HCT116 (cell line): ENCODE results near the gene KCNMB1. TPM values are rescaled to one million over a fixed set of nuclear protein-coding genes. Genes with fewer than 3 reads are reported as not detected.

Source experiments
- ATAC-seq: fragments of 200-7000 bp; cut with Tn5 transposase; 2 replicates; pipeline ENCODE4 v1.9.1; 2020; ENCODE audit warnings: mild to moderate bottlenecking, moderate library complexity
- BruUV-seq: library from RNA; stranded (reverse); fragments of 400-500 nt; replicated peaks from 2 replicates; lab custom pipeline; 2021; lab: Mats Ljungman, UMichigan
- CTCF ChIA-PET: fragments of 300-600 bp; sonication (Branson Sonifier 250); formaldehyde crosslinking; loops from one replicate; lab custom pipeline; 2021; ENCODE audit warnings: antibody characterized with exemption; lab: Charles Lee
- POLR2A ChIA-PET: fragments of 300-600, 350-600 bp; sonication (Branson Sonifier 250); formaldehyde crosslinking; loops from one replicate; lab custom pipeline; 2021; ENCODE audit warnings: antibody characterized with exemption; lab: Charles Lee
- RAD21 ChIA-PET, 2 experiments: fragments of 300-600 bp; sonication (Branson Sonifier 250); formaldehyde crosslinking; loops; one replicate each; lab custom pipeline; 2023; ENCODE audit warnings: low total read pairs in 2 of 2; ENCODE audit not compliant: uncharacterized antibody in 2 of 2, unreplicated experiment in 2 of 2, low non-redundant PET in 1 of 2; lab: Charles Lee
- DNase-seq: peaks from one replicate; pipeline ENCODE4 v3.0.0-alpha.2; 2010; ENCODE audit warnings: low read depth, low spot score
- H2AFZ ChIP-seq: fragments of 200-600 bp; shearing (Covaris generic), sonication (generic); 2 replicates; pipeline ENCODE4 v1.6.1; 2017; ENCODE audit warnings: low read depth, mixed run types, mixed read lengths, antibody characterized with exemption, low read length; ENCODE audit not compliant: poor library complexity, severe bottlenecking
- H3K27ac ChIP-seq: 2 replicates; pipeline ENCODE4 v1.5.1; 2012; ENCODE audit warnings: low read depth, low read length
- H3K27me3 ChIP-seq: fragments of 200-600 bp; sonication (generic); 2 replicates; pipeline ENCODE4 v1.6.1; 2016; ENCODE audit warnings: mixed run types, low read length, mixed read lengths; ENCODE audit not compliant: insufficient read depth
- H3K36me3 ChIP-seq, 2 experiments: fragments of 200-500 bp in 1 of 2; fragments of 200-600 bp in 1 of 2; sonication (Bioruptor generic) in 1 of 2; sonication (generic) in 1 of 2; 2 replicates each; pipeline versions ENCODE4 v1.5.1 to v1.6.1; 2014 to 2016; ENCODE audit warnings: low read length in 2 of 2, inconsistent platforms in 1 of 2, mixed read lengths in 1 of 2, mixed run types in 1 of 2; ENCODE audit not compliant: insufficient read depth in 2 of 2, control insufficient read depth in 1 of 2
- H3K4me1 ChIP-seq, 2 experiments: fragments of 200-600 bp in 1 of 2; sonication (generic) in 1 of 2; 2 replicates each; pipeline versions ENCODE4 v1.5.1 to v1.6.1; 2012 to 2017; ENCODE audit warnings: low read length in 2 of 2, inconsistent platforms in 1 of 2, mild to moderate bottlenecking in 1 of 2, mixed read lengths in 1 of 2, mixed run types in 1 of 2, moderate library complexity in 1 of 2; ENCODE audit not compliant: insufficient read depth in 2 of 2, control insufficient read depth in 1 of 2
- H3K4me2 ChIP-seq: fragments of 200-600 bp; sonication (generic); 2 replicates; pipeline ENCODE4 v1.6.1; 2017; ENCODE audit warnings: mixed run types, low read length, mixed read lengths
- H3K4me3 ChIP-seq, 2 experiments: fragments of 200-600 bp in 1 of 2; sonication (generic) in 1 of 2; replicated peaks in 1 of 2; 2 replicates each; pipeline ENCODE4 v1.5.1; 2011 to 2016; ENCODE audit warnings: low read length in 2 of 2, control low read depth in 1 of 2, low read depth in 1 of 2, mild to moderate bottlenecking in 1 of 2, mixed read lengths in 1 of 2, mixed run types in 1 of 2
- H3K79me2 ChIP-seq: fragments of 200-600 bp; sonication (generic); 2 replicates; pipeline ENCODE4 v1.6.1; 2017; ENCODE audit warnings: mild to moderate bottlenecking, mixed run types, low read length, moderate library complexity, mixed read lengths; ENCODE audit not compliant: insufficient read depth
- H3K9ac ChIP-seq: fragments of 200-600 bp; sonication (generic); 2 replicates; pipeline ENCODE4 v1.6.1; 2016; ENCODE audit warnings: low read length, mixed read lengths
- H3K9me2 ChIP-seq: fragments of 200-600 bp; sonication (generic), shearing (Covaris generic); 2 replicates; pipeline ENCODE4 v1.6.1; 2017; ENCODE audit warnings: mixed run types, mild to moderate bottlenecking, moderate library complexity; ENCODE audit not compliant: insufficient read depth
- H3K9me3 ChIP-seq, 2 experiments: fragments of 200-500 bp in 1 of 2; fragments of 200-600 bp in 1 of 2; sonication (Bioruptor generic) in 1 of 2; sonication (generic) in 1 of 2; 2 replicates each; pipeline ENCODE4 v1.6.1; 2014 to 2017; ENCODE audit warnings: low read length in 2 of 2, mixed read lengths in 2 of 2, inconsistent platforms in 1 of 2, low read depth in 1 of 2, mild to moderate bottlenecking in 1 of 2, mixed run types in 1 of 2, moderate library complexity in 1 of 2; ENCODE audit not compliant: control insufficient read depth in 1 of 2, insufficient read depth in 1 of 2
- H4K20me1 ChIP-seq: fragments of 200-600 bp; sonication (generic), shearing (Covaris generic); 2 replicates; pipeline ENCODE4 v1.6.1; 2017; ENCODE audit warnings: mixed run types, mild to moderate bottlenecking, moderate library complexity; ENCODE audit not compliant: insufficient read depth
- CBX3 ChIP-seq: IDR thresholded peaks from 2 replicates; pipeline ENCODE4 v1.6.1; 2012; ENCODE audit warnings: low read depth
- CEBPB ChIP-seq: IDR thresholded peaks from 2 replicates; pipeline ENCODE4 v1.6.1; 2012; ENCODE audit warnings: low read depth
- EGR1 ChIP-seq: IDR thresholded peaks from 2 replicates; pipeline ENCODE4 v1.6.1; 2012; ENCODE audit warnings: low read depth
- EZH2phosphoT487 ChIP-seq: fragments of 200-600 bp; IDR thresholded peaks from 2 replicates; pipeline ENCODE4 v1.6.1; 2018; ENCODE audit warnings: antibody characterized with exemption, borderline replicate concordance
- FOSL1 ChIP-seq: IDR thresholded peaks from 2 replicates; pipeline ENCODE4 v1.6.1; 2012; ENCODE audit warnings: low read depth
- JUND ChIP-seq: IDR thresholded peaks from 2 replicates; pipeline ENCODE4 v1.6.1; 2012
- POLR2A ChIP-seq: IDR thresholded peaks from 2 replicates; pipeline ENCODE4 v1.7.0; 2011; ENCODE audit warnings: borderline replicate concordance; ENCODE audit not compliant: insufficient read depth, insufficient read length; ENCODE audit errors: extremely low read depth
- POLR2AphosphoS5 ChIP-seq: IDR thresholded peaks from 2 replicates; pipeline ENCODE4 v1.6.1; 2011; ENCODE audit warnings: mild to moderate bottlenecking, low read depth, low read length, moderate library complexity
- SP1 ChIP-seq: IDR thresholded peaks from 2 replicates; pipeline ENCODE4 v1.6.1; 2012; ENCODE audit warnings: low read depth
- SRF ChIP-seq: IDR thresholded peaks from 2 replicates; pipeline ENCODE4 v1.6.1; 2012; ENCODE audit warnings: low read depth
- TCF7L2 ChIP-seq: IDR thresholded peaks from 2 replicates; pipeline ENCODE4 v1.7.0; 2011; ENCODE audit warnings: borderline replicate concordance, inconsistent platforms; ENCODE audit not compliant: insufficient read depth, insufficient read length; ENCODE audit errors: extremely low read depth
- ZFX ChIP-seq: fragments of 450-650 bp; IDR thresholded peaks from 2 replicates; pipeline ENCODE4 v1.6.1; 2017
- intact Hi-C: fragments of 100-400 bp; cut with micrococcal nuclease; formaldehyde crosslinking; loops from 2 replicates; pipeline ENCODE4 v1.10.0; 2022
- total RNA-seq: library from RNA; stranded (reverse); gene quantifications from one replicate; pipeline ENCODE4 v1.2.1, GENCODE V29; 2021; ENCODE audit not compliant: unreplicated experiment
- TF ChIP-seq, protein P1 (sequence below): IDR thresholded peaks from 2 replicates; pipeline ENCODE4 v1.6.1; 2012; ENCODE audit warnings: low read depth
- TF ChIP-seq, protein P2 (sequence below): IDR thresholded peaks from 2 replicates; pipeline ENCODE4 v1.6.1; 2011; ENCODE audit warnings: mild to moderate bottlenecking, low read length, moderate library complexity; ENCODE audit not compliant: insufficient replicate concordance; ENCODE audit errors: extremely low read depth
- TF ChIP-seq, protein P3 (sequence below): IDR thresholded peaks from 2 replicates; pipeline ENCODE4 v1.6.1; 2012
- TF ChIP-seq, protein P4 (sequence below), 3 experiments: fragments of 200-600 bp in 1 of 3; sonication (generic) in 1 of 3; IDR thresholded peaks in 2 of 3; conservative IDR thresholded peaks in 1 of 3; 2 replicates each; pipeline ENCODE4 v1.5.1; 2012 to 2017; ENCODE audit warnings: low read depth in 2 of 3, low read length in 2 of 3, antibody characterized with exemption in 1 of 3, borderline replicate concordance in 1 of 3, control low read depth in 1 of 3, mild to moderate bottlenecking in 1 of 3, mixed read lengths in 1 of 3, mixed run types in 1 of 3, moderate library complexity in 1 of 3; ENCODE audit not compliant: insufficient read depth in 1 of 3
- TF ChIP-seq, protein P5 (sequence below): IDR thresholded peaks from 2 replicates; pipeline ENCODE4 v1.6.1; 2012

KCNMB1 gene
- total RNA-seq, 1 experiment from 2014 or later, result not detected

DNA sequence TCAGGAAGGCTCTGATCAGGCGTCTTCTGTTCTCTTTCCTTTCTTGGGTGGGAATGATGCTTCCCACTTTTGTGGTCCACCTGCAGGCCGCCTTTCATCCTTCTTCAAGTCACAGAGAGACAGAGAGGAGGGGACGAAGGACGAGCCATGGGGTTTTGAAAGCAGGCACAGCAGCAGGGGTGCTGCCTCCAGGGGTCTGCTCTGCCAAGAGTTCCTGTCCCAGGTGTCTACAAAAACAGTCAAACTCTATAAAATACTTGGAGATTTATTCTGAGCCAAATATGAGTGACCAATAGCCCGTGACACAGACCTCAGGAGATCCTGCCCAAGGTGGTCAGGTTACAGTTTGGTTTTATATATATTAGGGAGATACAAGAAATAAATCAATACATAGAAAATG is 57.1 kb downstream of the KCNMB1 start:
- no peaks in the 10 kb centered on the region for H3K79me2 ChIP-seq
- H3K9me3 ChIP-seq, result no peaks in the 10 kb centered on the region
- no peak overlapping the region for H3K4me2 ChIP-seq
- H3K27me3 ChIP-seq, result peaks cover 21% of the 10 kb centered on the region
- CTCF ChIA-PET, result no interaction called here
- no peaks in the 10 kb centered on the region for H4K20me1 ChIP-seq
- TF ChIP-seq EZH2phosphoT487, result no peak
- TF ChIP-seq, protein P1, sequence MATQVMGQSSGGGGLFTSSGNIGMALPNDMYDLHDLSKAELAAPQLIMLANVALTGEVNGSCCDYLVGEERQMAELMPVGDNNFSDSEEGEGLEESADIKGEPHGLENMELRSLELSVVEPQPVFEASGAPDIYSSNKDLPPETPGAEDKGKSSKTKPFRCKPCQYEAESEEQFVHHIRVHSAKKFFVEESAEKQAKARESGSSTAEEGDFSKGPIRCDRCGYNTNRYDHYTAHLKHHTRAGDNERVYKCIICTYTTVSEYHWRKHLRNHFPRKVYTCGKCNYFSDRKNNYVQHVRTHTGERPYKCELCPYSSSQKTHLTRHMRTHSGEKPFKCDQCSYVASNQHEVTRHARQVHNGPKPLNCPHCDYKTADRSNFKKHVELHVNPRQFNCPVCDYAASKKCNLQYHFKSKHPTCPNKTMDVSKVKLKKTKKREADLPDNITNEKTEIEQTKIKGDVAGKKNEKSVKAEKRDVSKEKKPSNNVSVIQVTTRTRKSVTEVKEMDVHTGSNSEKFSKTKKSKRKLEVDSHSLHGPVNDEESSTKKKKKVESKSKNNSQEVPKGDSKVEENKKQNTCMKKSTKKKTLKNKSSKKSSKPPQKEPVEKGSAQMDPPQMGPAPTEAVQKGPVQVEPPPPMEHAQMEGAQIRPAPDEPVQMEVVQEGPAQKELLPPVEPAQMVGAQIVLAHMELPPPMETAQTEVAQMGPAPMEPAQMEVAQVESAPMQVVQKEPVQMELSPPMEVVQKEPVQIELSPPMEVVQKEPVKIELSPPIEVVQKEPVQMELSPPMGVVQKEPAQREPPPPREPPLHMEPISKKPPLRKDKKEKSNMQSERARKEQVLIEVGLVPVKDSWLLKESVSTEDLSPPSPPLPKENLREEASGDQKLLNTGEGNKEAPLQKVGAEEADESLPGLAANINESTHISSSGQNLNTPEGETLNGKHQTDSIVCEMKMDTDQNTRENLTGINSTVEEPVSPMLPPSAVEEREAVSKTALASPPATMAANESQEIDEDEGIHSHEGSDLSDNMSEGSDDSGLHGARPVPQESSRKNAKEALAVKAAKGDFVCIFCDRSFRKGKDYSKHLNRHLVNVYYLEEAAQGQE, result no peak
- TF ChIP-seq JUND, result no peak
- TF ChIP-seq, protein P2, sequence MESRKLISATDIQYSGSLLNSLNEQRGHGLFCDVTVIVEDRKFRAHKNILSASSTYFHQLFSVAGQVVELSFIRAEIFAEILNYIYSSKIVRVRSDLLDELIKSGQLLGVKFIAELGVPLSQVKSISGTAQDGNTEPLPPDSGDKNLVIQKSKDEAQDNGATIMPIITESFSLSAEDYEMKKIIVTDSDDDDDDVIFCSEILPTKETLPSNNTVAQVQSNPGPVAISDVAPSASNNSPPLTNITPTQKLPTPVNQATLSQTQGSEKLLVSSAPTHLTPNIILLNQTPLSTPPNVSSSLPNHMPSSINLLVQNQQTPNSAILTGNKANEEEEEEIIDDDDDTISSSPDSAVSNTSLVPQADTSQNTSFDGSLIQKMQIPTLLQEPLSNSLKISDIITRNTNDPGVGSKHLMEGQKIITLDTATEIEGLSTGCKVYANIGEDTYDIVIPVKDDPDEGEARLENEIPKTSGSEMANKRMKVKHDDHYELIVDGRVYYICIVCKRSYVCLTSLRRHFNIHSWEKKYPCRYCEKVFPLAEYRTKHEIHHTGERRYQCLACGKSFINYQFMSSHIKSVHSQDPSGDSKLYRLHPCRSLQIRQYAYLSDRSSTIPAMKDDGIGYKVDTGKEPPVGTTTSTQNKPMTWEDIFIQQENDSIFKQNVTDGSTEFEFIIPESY, result no peak
- TF ChIP-seq ZFX, result no peak
- no peak for TF ChIP-seq SP1
- TF ChIP-seq EGR1, result no peak
- TF ChIP-seq, protein P3, sequence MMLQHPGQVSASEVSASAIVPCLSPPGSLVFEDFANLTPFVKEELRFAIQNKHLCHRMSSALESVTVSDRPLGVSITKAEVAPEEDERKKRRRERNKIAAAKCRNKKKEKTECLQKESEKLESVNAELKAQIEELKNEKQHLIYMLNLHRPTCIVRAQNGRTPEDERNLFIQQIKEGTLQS, result no peak
- TF ChIP-seq TCF7L2, result no peak
- TF ChIP-seq FOSL1, result no peak
- TF ChIP-seq CBX3, result no peak
- no peak for TF ChIP-seq POLR2A
- no peak for TF ChIP-seq POLR2AphosphoS5
- no peak for TF ChIP-seq SRF
- TF ChIP-seq CEBPB, result no peak
- TF ChIP-seq, protein P4, sequence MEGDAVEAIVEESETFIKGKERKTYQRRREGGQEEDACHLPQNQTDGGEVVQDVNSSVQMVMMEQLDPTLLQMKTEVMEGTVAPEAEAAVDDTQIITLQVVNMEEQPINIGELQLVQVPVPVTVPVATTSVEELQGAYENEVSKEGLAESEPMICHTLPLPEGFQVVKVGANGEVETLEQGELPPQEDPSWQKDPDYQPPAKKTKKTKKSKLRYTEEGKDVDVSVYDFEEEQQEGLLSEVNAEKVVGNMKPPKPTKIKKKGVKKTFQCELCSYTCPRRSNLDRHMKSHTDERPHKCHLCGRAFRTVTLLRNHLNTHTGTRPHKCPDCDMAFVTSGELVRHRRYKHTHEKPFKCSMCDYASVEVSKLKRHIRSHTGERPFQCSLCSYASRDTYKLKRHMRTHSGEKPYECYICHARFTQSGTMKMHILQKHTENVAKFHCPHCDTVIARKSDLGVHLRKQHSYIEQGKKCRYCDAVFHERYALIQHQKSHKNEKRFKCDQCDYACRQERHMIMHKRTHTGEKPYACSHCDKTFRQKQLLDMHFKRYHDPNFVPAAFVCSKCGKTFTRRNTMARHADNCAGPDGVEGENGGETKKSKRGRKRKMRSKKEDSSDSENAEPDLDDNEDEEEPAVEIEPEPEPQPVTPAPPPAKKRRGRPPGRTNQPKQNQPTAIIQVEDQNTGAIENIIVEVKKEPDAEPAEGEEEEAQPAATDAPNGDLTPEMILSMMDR (IDR thresholded peaks at IDR 0.05 in 2 of 3, conservative IDR thresholded peaks at IDR 0.05 in 1 of 3; ENCODE audit: borderline replicate concordance in 1 of 3, insufficient read depth in 1 of 3, low read depth in 2 of 3, low read length in 2 of 3), result no peak
- TF ChIP-seq, protein P5, sequence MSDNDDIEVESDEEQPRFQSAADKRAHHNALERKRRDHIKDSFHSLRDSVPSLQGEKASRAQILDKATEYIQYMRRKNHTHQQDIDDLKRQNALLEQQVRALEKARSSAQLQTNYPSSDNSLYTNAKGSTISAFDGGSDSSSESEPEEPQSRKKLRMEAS, result no peak
- TF ChIP-seq, all 23 proteins: peak for 0
- Histone ChIP-seq H3K27ac (no peak overlapping the region), H2AFZ (no peak overlapping the region), H3K4me1 (peaks cover 3 to 13% of the 10 kb centered on the region in 2 experiments; a peak in 3 of 4 replicates), H3K4me3 (no peak overlapping the region), H3K9me2 (no peaks in the 10 kb centered on the region), H3K9ac (no peak overlapping the region), H3K36me3 (no peaks in the 10 kb centered on the region)
- intact Hi-C loops, result no loop called here
- RAD21 ChIA-PET, result no interaction called here
- POLR2A ChIA-PET, result no interaction called here
- DNase-seq, result no peak
- no peak for ATAC-seq
- no TSS peak for BruUV-seq
